HepG2 (cell line): ENCODE measurements around the gene ERMARD. TPM values are rescaled to one million over a fixed set of nuclear protein-coding genes. Genes with fewer than 3 reads are reported as not detected.

ENCODE experiments used
- CCAR2 ChIP-seq: fragments of 200-400 bp; formaldehyde crosslinking; optimal IDR thresholded peaks from 2 replicates; pipeline ENCODE3; 2018; ENCODE audit warnings: low read depth, mild to moderate bottlenecking, low read length, moderate library complexity
- GATAD1 ChIP-seq: IDR thresholded peaks from 2 replicates; pipeline ENCODE4 v1.6.1; 2016; ENCODE audit warnings: missing genetic modification reagents, missing compliant biosample characterization
- HCFC1 ChIP-seq: fragments of 150-350 bp; IDR thresholded peaks from 2 replicates; pipeline ENCODE4 v1.6.1; 2014; ENCODE audit warnings: low read depth, low read length
- HDAC1 ChIP-seq: sonication (generic); formaldehyde crosslinking; IDR thresholded peaks from 2 replicates; pipeline ENCODE4 v1.5.1; 2020; ENCODE audit warnings: mild to moderate bottlenecking, missing genetic modification reagents
- MED8 ChIP-seq: sonication (generic); formaldehyde crosslinking; IDR thresholded peaks from 2 replicates; pipeline ENCODE4 v1.8.1; 2023; ENCODE audit warnings: mild to moderate bottlenecking, missing genetic modification reagents; ENCODE audit not compliant: insufficient replicate concordance
- MYC ChIP-seq: sonication (generic); formaldehyde crosslinking; IDR thresholded peaks from 2 replicates; pipeline ENCODE4 v1.9.0; 2021; ENCODE audit warnings: missing genetic modification reagents, borderline replicate concordance
- NFE2 ChIP-seq: sonication (generic); formaldehyde crosslinking; IDR thresholded peaks from 2 replicates; pipeline ENCODE4 v1.4.0; 2020; ENCODE audit warnings: missing genetic modification reagents
- POLR2AphosphoS5 ChIP-seq: IDR thresholded peaks from 2 replicates; pipeline ENCODE4 v1.6.1; 2012; ENCODE audit warnings: low read depth, low read length
- SRSF4 ChIP-seq: fragments of 200-400 bp; formaldehyde crosslinking; IDR thresholded peaks from one replicate; pipeline ENCODE4 v1.6.1; 2018; ENCODE audit warnings: mild to moderate bottlenecking, low read depth, low read length, moderate library complexity; ENCODE audit not compliant: poor library complexity, severe bottlenecking
- TAF1 ChIP-seq: sonication (generic); formaldehyde crosslinking; IDR thresholded peaks from 2 replicates; pipeline ENCODE4 v1.4.0; 2020; ENCODE audit warnings: missing genetic modification reagents
- ZEB1 ChIP-seq: IDR thresholded peaks from 2 replicates; pipeline ENCODE4 v1.6.1; 2012; ENCODE audit warnings: mild to moderate bottlenecking, low read depth, inconsistent platforms; ENCODE audit not compliant: insufficient replicate concordance
- ZFP41 ChIP-seq: sonication (generic); formaldehyde crosslinking; IDR thresholded peaks from 2 replicates; pipeline ENCODE4 v1.4.0; 2020; ENCODE audit warnings: mild to moderate bottlenecking, missing genetic modification reagents, borderline replicate concordance
- ZNF432 ChIP-seq: sonication (generic); formaldehyde crosslinking; IDR thresholded peaks from 2 replicates; pipeline ENCODE4 v1.5.0; 2020; ENCODE audit warnings: missing genetic modification reagents, mild to moderate bottlenecking, borderline replicate concordance
- ZNF484 ChIP-seq: sonication (generic); formaldehyde crosslinking; IDR thresholded peaks from 2 replicates; pipeline ENCODE4 v1.5.1; 2020; ENCODE audit warnings: mild to moderate bottlenecking, low read depth, missing genetic modification reagents, borderline replicate concordance
- polyA plus RNA-seq, 8 experiments: library from polyadenylated mRNA; depleted of rRNA in 3 of 8; stranded (reverse) in 7 of 8; unstranded in 1 of 8; fragments of >200 nt; fragmentation: Illumina TruSeq in 4 of 8; extraction: Trizol in 4 of 8; gene quantifications; 2 replicates each; pipeline versions ENCODE4 v1.2.1 to v1.2.3, GENCODE V29; 2011 to 2016; ENCODE audit warnings: low read depth in 4 of 8, missing spikeins in 1 of 8, mixed read lengths in 1 of 8; ENCODE audit not compliant: insufficient read depth in 1 of 8
- total RNA-seq, 5 experiments: library from RNA; depleted of rRNA; stranded (reverse); fragments of >200 nt; fragmentation: Illumina TruSeq; extraction: Trizol; gene quantifications; 2 replicates each; pipeline ENCODE4 v1.2.3, GENCODE V29; 2016; ENCODE audit warnings: low read depth in 1 of 5
- TF ChIP-seq, protein P1 (sequence below): sonication (generic); formaldehyde crosslinking; IDR thresholded peaks from 2 replicates; pipeline ENCODE4 v1.4.0; 2020; ENCODE audit warnings: missing genetic modification reagents
- TF ChIP-seq, protein P2 (sequence below): sonication (generic); formaldehyde crosslinking; IDR thresholded peaks from 2 replicates; pipeline ENCODE4 v1.4.0; 2020; ENCODE audit warnings: low read depth, missing genetic modification reagents
- TF ChIP-seq, protein P3 (sequence below): sonication (generic); IDR thresholded peaks from 2 replicates; pipeline ENCODE4 v1.6.1; 2016; ENCODE audit warnings: low read depth, borderline replicate concordance
- TF ChIP-seq, protein P4 (sequence below): sonication (generic); formaldehyde crosslinking; IDR thresholded peaks from 2 replicates; pipeline ENCODE4 v1.4.0; 2020; ENCODE audit warnings: missing genetic modification reagents

ERMARD gene
- total and polyA plus RNA-seq, 2 of the 13 experiments (the other 11 are each of a cell fraction or from before 2014, with no cell fraction given): 8.8 to 10.7 TPM

DNA sequence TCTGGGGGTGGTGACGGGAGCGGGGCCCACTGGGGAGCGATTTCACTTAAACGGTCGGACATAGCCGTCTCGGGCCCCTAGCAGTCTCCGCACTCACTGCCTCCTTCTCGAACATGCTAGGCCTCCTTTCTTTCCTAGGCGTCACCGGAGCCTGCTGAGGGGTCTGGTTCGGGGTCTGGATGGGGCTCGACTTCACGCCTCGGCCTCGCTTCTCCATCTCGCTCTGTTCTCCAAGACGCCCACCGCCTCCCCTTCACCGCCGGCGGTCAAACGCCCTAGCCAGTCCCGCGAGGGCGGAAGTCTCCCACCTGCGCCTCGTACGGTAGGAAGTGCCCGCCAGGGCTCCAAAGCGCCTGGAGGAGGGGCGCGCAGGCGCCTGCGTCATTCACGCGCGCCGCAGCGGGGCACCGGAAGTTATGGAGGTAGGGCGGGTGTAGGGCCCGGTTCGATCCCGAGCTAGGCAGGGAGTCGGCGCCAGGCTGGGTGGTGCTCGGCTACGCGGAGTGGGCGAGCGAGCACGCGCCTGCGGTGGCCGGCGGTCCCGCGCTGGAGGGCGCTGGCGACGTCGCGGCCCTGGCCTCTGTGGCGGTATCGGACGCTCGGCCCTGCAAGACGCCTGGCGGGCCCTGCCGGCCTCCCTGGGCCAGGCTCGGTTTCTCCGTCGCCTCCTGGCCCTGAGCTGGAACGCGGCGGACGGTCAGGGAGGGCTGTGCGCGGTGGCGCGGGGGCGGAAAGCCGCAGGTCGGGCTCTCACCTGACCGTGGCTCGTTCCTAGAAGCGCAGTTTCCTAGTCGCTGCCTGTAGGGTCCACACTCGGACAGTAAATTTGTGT, at the start of gene ERMARD, which contains the start of gene DYNLT2 (continued):
- TF ChIP-seq ZNF432: no peak
- peak; percentile 67 for TF ChIP-seq ZFP41 (CRISPR knock-in tag)
- TF ChIP-seq HDAC1 (CRISPR knock-in tag): peak; percentile 98
- TF ChIP-seq, protein P1, sequence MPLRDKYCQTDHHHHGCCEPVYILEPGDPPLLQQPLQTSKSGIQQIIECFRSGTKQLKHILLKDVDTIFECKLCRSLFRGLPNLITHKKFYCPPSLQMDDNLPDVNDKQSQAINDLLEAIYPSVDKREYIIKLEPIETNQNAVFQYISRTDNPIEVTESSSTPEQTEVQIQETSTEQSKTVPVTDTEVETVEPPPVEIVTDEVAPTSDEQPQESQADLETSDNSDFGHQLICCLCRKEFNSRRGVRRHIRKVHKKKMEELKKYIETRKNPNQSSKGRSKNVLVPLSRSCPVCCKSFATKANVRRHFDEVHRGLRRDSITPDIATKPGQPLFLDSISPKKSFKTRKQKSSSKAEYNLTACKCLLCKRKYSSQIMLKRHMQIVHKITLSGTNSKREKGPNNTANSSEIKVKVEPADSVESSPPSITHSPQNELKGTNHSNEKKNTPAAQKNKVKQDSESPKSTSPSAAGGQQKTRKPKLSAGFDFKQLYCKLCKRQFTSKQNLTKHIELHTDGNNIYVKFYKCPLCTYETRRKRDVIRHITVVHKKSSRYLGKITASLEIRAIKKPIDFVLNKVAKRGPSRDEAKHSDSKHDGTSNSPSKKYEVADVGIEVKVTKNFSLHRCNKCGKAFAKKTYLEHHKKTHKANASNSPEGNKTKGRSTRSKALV (CRISPR knock-in tag): peak; percentile 86; the same call in 1 of the 2 replicates
- TF ChIP-seq SRSF4: no peak
- TF ChIP-seq, protein P2, sequence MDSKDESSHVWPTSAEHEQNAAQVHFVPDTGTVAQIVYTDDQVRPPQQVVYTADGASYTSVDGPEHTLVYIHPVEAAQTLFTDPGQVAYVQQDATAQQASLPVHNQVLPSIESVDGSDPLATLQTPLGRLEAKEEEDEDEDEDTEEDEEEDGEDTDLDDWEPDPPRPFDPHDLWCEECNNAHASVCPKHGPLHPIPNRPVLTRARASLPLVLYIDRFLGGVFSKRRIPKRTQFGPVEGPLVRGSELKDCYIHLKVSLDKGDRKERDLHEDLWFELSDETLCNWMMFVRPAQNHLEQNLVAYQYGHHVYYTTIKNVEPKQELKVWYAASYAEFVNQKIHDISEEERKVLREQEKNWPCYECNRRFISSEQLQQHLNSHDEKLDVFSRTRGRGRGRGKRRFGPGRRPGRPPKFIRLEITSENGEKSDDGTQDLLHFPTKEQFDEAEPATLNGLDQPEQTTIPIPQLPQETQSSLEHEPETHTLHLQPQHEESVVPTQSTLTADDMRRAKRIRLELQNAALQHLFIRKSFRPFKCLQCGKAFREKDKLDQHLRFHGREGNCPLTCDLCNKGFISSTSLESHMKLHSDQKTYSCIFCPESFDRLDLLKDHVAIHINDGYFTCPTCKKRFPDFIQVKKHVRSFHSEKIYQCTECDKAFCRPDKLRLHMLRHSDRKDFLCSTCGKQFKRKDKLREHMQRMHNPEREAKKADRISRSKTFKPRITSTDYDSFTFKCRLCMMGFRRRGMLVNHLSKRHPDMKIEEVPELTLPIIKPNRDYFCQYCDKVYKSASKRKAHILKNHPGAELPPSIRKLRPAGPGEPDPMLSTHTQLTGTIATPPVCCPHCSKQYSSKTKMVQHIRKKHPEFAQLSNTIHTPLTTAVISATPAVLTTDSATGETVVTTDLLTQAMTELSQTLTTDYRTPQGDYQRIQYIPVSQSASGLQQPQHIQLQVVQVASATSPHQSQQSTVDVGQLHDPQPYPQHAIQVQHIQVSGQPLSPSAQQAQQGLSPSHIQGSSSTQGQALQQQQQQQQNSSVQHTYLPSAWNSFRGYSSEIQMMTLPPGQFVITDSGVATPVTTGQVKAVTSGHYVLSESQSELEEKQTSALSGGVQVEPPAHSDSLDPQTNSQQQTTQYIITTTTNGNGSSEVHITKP (CRISPR knock-in tag): peak; percentile 87
- no peak for TF ChIP-seq ZEB1
- TF ChIP-seq MED8 (CRISPR knock-in tag): peak; percentile 50
- TF ChIP-seq MYC: peak; percentile 97
- TF ChIP-seq NFE2 (CRISPR knock-in tag): no peak
- peak; percentile 86 for TF ChIP-seq HCFC1
- TF ChIP-seq, protein P3, sequence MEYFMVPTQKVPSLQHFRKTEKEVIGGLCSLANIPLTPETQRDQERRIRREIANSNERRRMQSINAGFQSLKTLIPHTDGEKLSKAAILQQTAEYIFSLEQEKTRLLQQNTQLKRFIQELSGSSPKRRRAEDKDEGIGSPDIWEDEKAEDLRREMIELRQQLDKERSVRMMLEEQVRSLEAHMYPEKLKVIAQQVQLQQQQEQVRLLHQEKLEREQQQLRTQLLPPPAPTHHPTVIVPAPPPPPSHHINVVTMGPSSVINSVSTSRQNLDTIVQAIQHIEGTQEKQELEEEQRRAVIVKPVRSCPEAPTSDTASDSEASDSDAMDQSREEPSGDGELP: peak; percentile 71; the same call in 1 of the 2 replicates
- peak; percentile 98 for TF ChIP-seq GATAD1 (CRISPR knock-in tag)
- TF ChIP-seq POLR2AphosphoS5: peak; percentile 97
- TF ChIP-seq, protein P4, sequence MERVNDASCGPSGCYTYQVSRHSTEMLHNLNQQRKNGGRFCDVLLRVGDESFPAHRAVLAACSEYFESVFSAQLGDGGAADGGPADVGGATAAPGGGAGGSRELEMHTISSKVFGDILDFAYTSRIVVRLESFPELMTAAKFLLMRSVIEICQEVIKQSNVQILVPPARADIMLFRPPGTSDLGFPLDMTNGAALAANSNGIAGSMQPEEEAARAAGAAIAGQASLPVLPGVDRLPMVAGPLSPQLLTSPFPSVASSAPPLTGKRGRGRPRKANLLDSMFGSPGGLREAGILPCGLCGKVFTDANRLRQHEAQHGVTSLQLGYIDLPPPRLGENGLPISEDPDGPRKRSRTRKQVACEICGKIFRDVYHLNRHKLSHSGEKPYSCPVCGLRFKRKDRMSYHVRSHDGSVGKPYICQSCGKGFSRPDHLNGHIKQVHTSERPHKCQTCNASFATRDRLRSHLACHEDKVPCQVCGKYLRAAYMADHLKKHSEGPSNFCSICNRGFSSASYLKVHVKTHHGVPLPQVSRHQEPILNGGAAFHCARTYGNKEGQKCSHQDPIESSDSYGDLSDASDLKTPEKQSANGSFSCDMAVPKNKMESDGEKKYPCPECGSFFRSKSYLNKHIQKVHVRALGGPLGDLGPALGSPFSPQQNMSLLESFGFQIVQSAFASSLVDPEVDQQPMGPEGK (CRISPR knock-in tag): peak; percentile 91
- TF ChIP-seq CCAR2: no peak
- TF ChIP-seq ZNF484: no peak
- TF ChIP-seq TAF1 (CRISPR knock-in tag): peak; percentile 90
